HEK293 (cell line): ENCODE results near the gene CLMN.

Experiments
- CTCF ChIA-PET: fragments of 350-600 bp; formaldehyde crosslinking; extraction: SDS; loops from one replicate; lab custom pipeline; 2021; ENCODE audit warnings: antibody characterized with exemption; lab: Yijun Ruan, JAX
- POLR2A ChIA-PET: fragments of 300-600 bp; formaldehyde crosslinking; extraction: SDS; loops from one replicate; lab custom pipeline; 2020; ENCODE audit warnings: antibody characterized with exemption, inconsistent platforms; lab: Yijun Ruan, JAX
- H3K27ac ChIP-seq: fragments of 200-500 bp; sonication (Bioruptor generic); 2 replicates; pipeline ENCODE4 v1.5.1; 2014; ENCODE audit warnings: low read depth, low read length, control low read depth, inconsistent platforms; ENCODE audit errors: extremely low read depth
- H3K36me3 ChIP-seq, 2 experiments: fragments of 200-500 bp in 1 of 2; sonication (Bioruptor generic) in 1 of 2; 1 replicate in 1 of 2; 2 replicates in 1 of 2; pipeline ENCODE4 v1.5.1; 2014 to 2017; ENCODE audit warnings: inconsistent platforms in 2 of 2, low read length in 2 of 2; ENCODE audit not compliant: control insufficient read depth in 2 of 2, insufficient read depth in 1 of 2
- H3K4me1 ChIP-seq: fragments of 200-500 bp; sonication (Bioruptor generic); 2 replicates; pipeline ENCODE4 v1.5.1; 2014; ENCODE audit warnings: mild to moderate bottlenecking, low read length, inconsistent platforms; ENCODE audit not compliant: control insufficient read depth, insufficient read depth
- H3K4me3 ChIP-seq: 2 replicates; pipeline ENCODE4 v1.5.1; 2011; ENCODE audit warnings: low read depth, mild to moderate bottlenecking, control low read depth, low read length, moderate library complexity
- H3K9me3 ChIP-seq: fragments of 200-500 bp; sonication (Bioruptor generic); 2 replicates; pipeline ENCODE4 v1.5.1; 2014; ENCODE audit warnings: low read depth, low read length, inconsistent platforms; ENCODE audit not compliant: control insufficient read depth, insufficient read depth
- AEBP2 ChIP-seq: fragments of 450-650 bp; formaldehyde crosslinking; IDR thresholded peaks from 2 replicates; pipeline ENCODE4 v1.5.1; 2016; ENCODE audit warnings: missing biosample characterization, missing genetic modification characterization, borderline replicate concordance
- EGR2 ChIP-seq: fragments of 450-650 bp; formaldehyde crosslinking; IDR thresholded peaks from 2 replicates; pipeline ENCODE4 v1.5.1; 2016; ENCODE audit warnings: low read depth, missing biosample characterization, missing genetic modification characterization
- GLI4 ChIP-seq: fragments of 450-650 bp; formaldehyde crosslinking; IDR thresholded peaks from 2 replicates; pipeline ENCODE4 v1.5.1; 2016; ENCODE audit warnings: missing biosample characterization, missing genetic modification characterization
- KLF1 ChIP-seq: fragments of 450-650 bp; formaldehyde crosslinking; IDR thresholded peaks from 2 replicates; pipeline ENCODE4 v1.5.1; 2016; ENCODE audit warnings: missing biosample characterization, missing genetic modification characterization
- KLF9 ChIP-seq: fragments of 450-650 bp; formaldehyde crosslinking; IDR thresholded peaks from 2 replicates; pipeline ENCODE4 v1.5.1; 2016; ENCODE audit warnings: missing biosample characterization, missing genetic modification characterization, low read depth
- MYNN ChIP-seq: fragments of 450-650 bp; formaldehyde crosslinking; IDR thresholded peaks from 2 replicates; pipeline ENCODE4 v1.5.1; 2016; ENCODE audit warnings: missing biosample characterization, missing genetic modification characterization, borderline replicate concordance
- PRDM10 ChIP-seq: fragments of 450-650 bp; formaldehyde crosslinking; IDR thresholded peaks from 2 replicates; pipeline ENCODE4 v1.5.1; 2016; ENCODE audit warnings: missing biosample characterization, missing genetic modification characterization
- SP3 ChIP-seq: fragments of 450-650 bp; formaldehyde crosslinking; IDR thresholded peaks from 2 replicates; pipeline ENCODE4 v1.5.1; 2016; ENCODE audit warnings: missing biosample characterization, missing genetic modification characterization
- YY1 ChIP-seq: fragments of 450-650 bp; formaldehyde crosslinking; IDR thresholded peaks from 2 replicates; pipeline ENCODE4 v1.5.1; 2018; ENCODE audit warnings: missing biosample characterization, missing genetic modification characterization
- ZBTB1 ChIP-seq: fragments of 450-650 bp; formaldehyde crosslinking; IDR thresholded peaks from 2 replicates; pipeline ENCODE4 v1.5.1; 2016; ENCODE audit warnings: missing biosample characterization, missing genetic modification characterization
- ZBTB7A ChIP-seq: fragments of 450-650 bp; formaldehyde crosslinking; IDR thresholded peaks from 2 replicates; pipeline ENCODE4 v1.5.1; 2016; ENCODE audit warnings: low read depth, missing biosample characterization, missing genetic modification characterization
- ZNF10 ChIP-seq: fragments of 450-650 bp; formaldehyde crosslinking; IDR thresholded peaks from 2 replicates; pipeline ENCODE4 v1.5.1; 2017; ENCODE audit warnings: missing biosample characterization, missing genetic modification characterization
- ZNF121 ChIP-seq: fragments of 450-650 bp; formaldehyde crosslinking; IDR thresholded peaks from 2 replicates; pipeline ENCODE4 v1.5.1; 2016; ENCODE audit warnings: missing biosample characterization, missing genetic modification characterization
- ZNF157 ChIP-seq: fragments of 450-650 bp; formaldehyde crosslinking; IDR thresholded peaks from 2 replicates; pipeline ENCODE4 v1.5.1; 2016; ENCODE audit warnings: missing biosample characterization, missing genetic modification characterization
- ZNF202 ChIP-seq: fragments of 450-650 bp; formaldehyde crosslinking; IDR thresholded peaks from 2 replicates; pipeline ENCODE4 v1.5.1; 2016; ENCODE audit warnings: missing biosample characterization, missing genetic modification characterization, borderline replicate concordance
- ZNF248 ChIP-seq: fragments of 450-650 bp; formaldehyde crosslinking; IDR thresholded peaks from 2 replicates; pipeline ENCODE4 v1.5.1; 2017; ENCODE audit warnings: missing biosample characterization, missing genetic modification characterization
- ZNF280C ChIP-seq: fragments of 450-650 bp; formaldehyde crosslinking; IDR thresholded peaks from 2 replicates; pipeline ENCODE4 v1.5.1; 2016; ENCODE audit warnings: missing biosample characterization, missing genetic modification characterization
- ZNF449 ChIP-seq: fragments of 450-650 bp; formaldehyde crosslinking; IDR thresholded peaks from 2 replicates; pipeline ENCODE4 v1.5.1; 2017; ENCODE audit warnings: missing biosample characterization, mild to moderate bottlenecking, missing genetic modification characterization, moderate library complexity
- ZNF473 ChIP-seq: fragments of 450-650 bp; formaldehyde crosslinking; IDR thresholded peaks from 2 replicates; pipeline ENCODE4 v1.5.1; 2017; ENCODE audit warnings: missing biosample characterization, missing genetic modification characterization
- ZNF558 ChIP-seq: fragments of 450-650 bp; formaldehyde crosslinking; IDR thresholded peaks from 2 replicates; pipeline ENCODE4 v1.5.1; 2016; ENCODE audit warnings: missing biosample characterization, missing genetic modification characterization
- ZNF600 ChIP-seq: fragments of 450-650 bp; formaldehyde crosslinking; IDR thresholded peaks from 2 replicates; pipeline ENCODE4 v1.5.1; 2016; ENCODE audit warnings: missing biosample characterization, missing genetic modification characterization
- ZNF610 ChIP-seq: fragments of 450-650 bp; formaldehyde crosslinking; IDR thresholded peaks from 2 replicates; pipeline ENCODE4 v1.5.1; 2016; ENCODE audit warnings: missing biosample characterization, missing genetic modification characterization, borderline replicate concordance
- ZNF624 ChIP-seq: fragments of 450-650 bp; formaldehyde crosslinking; IDR thresholded peaks from 2 replicates; pipeline ENCODE4 v1.5.1; 2017; ENCODE audit warnings: missing biosample characterization, missing genetic modification characterization
- ZNF626 ChIP-seq: fragments of 450-650 bp; sonication (Bioruptor Pico); formaldehyde crosslinking; IDR thresholded peaks from 2 replicates; pipeline ENCODE4 v1.5.1; 2018; ENCODE audit warnings: missing biosample characterization, missing genetic modification characterization, inconsistent platforms
- ZNF660 ChIP-seq: fragments of 450-650 bp; IDR thresholded peaks from 2 replicates; pipeline ENCODE4 v1.5.1; 2018; ENCODE audit warnings: missing biosample characterization, mild to moderate bottlenecking, missing genetic modification characterization
- ZNF747 ChIP-seq: fragments of 450-650 bp; formaldehyde crosslinking; IDR thresholded peaks from 2 replicates; pipeline ENCODE4 v1.5.1; 2016; ENCODE audit warnings: missing biosample characterization, missing genetic modification characterization
- ZNF768 ChIP-seq: fragments of 450-650 bp; formaldehyde crosslinking; IDR thresholded peaks from 2 replicates; pipeline ENCODE4 v1.5.1; 2018; ENCODE audit warnings: missing biosample characterization, mild to moderate bottlenecking, missing genetic modification characterization

Gene CLMN

GRCh38 chr14:95174184-95174792, 145.4 kb downstream of the CLMN start (continued):
- no peak for TF ChIP-seq ZBTB7A (tag by site-specific recombination)

- H3K36me3 ChIP-seq: no peaks in the 10 kb centered on the region
- no peak for TF ChIP-seq ZNF626 (tag by site-specific recombination)
- TF ChIP-seq ZNF121 (tag by site-specific recombination): no peak
- no peak for TF ChIP-seq KLF9 (tag by site-specific recombination)
- no peak for TF ChIP-seq YY1
- no peak for TF ChIP-seq ZNF473 (tag by site-specific recombination)
- no peak for TF ChIP-seq MYNN (tag by site-specific recombination)
- no peak for TF ChIP-seq ZNF10 (tag by site-specific recombination)
- no peak for TF ChIP-seq ZNF624 (tag by site-specific recombination)
- TF ChIP-seq ZNF660: no peak
- no peak for TF ChIP-seq ZNF157 (tag by site-specific recombination)
- TF ChIP-seq ZNF248 (tag by site-specific recombination): no peak
- no peaks in the 10 kb centered on the region for H3K9me3 ChIP-seq
- ChIA-PET POLR2A (no interaction called here), CTCF (no interaction called here)
- H3K4me3 ChIP-seq: no peak overlapping the region
- H3K27ac ChIP-seq: no peak overlapping the region
- no peaks in the 10 kb centered on the region for H3K4me1 ChIP-seq
Observed at GRCh38 chr14:95173518-95173917, 146.2 kb downstream of the CLMN start.

GRCh38 chr14:95167177-95167576, 152.5 kb downstream of the CLMN start:
- ChIA-PET CTCF (no interaction called here), POLR2A (no interaction called here)
- Histone ChIP-seq H3K4me3 (no peak overlapping the region), H3K27ac (no peak overlapping the region), H3K4me1 (no peaks in the 10 kb centered on the region), H3K9me3 (no peaks in the 10 kb centered on the region; the same call in 1 of the 2 replicates), H3K36me3 (no peaks in the 10 kb centered on the region)
- TF ChIP-seq ZNF10 (tag by site-specific recombination) (no peak), ZNF768 (tag by site-specific recombination) (no peak), PRDM10 (tag by site-specific recombination) (no peak), ZBTB1 (tag by site-specific recombination) (no peak), ZNF473 (tag by site-specific recombination) (no peak), ZNF610 (tag by site-specific recombination) (no peak), ZNF280C (no peak), SP3 (no peak), ZNF202 (tag by site-specific recombination) (no peak), EGR2 (tag by site-specific recombination) (no peak), ZNF449 (no peak), KLF1 (tag by site-specific recombination) (no peak), ZNF558 (tag by site-specific recombination) (no peak), ZNF600 (tag by site-specific recombination) (no peak), ZNF747 (no peak), AEBP2 (tag by site-specific recombination) (no peak), GLI4 (no peak)
